HG03175 (cell line): ENCODE measurements around the gene CTIF.

Experiments
- ATAC-seq: cut with Tn5 transposase; IDR thresholded peaks from one replicate; pipeline ENCODE4 v1.9.1; 2021; ENCODE audit warnings: mild to moderate bottlenecking, moderate library complexity; ENCODE audit not compliant: unreplicated experiment

Gene CTIF

GRCh38 chr18:48902023-48902855 lies 363.4 kb downstream of the CTIF start:
- no peak for ATAC-seq

- no peak for ATAC-seq
These were observed 364.2 kb downstream of the CTIF start for GRCh38 chr18:48902856-48903601.

DNA sequence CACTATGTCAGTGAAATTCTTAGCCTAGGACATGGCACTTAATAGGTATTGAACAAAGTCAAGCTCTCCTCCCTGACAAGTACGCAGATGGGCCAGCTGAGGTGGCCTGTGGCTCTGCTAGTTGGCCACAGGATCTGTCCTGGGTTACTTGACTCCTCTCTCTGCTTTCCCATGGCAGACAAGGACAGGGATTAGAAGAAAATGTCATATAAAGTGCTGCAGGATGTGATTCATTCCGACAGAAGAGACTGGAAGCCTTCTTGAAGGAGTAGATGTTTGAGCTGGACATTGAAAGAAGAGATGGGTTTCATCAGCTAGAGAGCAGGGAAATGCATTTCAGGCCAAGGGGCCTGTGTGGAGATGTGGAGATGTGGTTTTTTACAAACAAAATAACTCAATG lies 365.3 kb downstream of the CTIF start:
- no peak for ATAC-seq

DNA sequence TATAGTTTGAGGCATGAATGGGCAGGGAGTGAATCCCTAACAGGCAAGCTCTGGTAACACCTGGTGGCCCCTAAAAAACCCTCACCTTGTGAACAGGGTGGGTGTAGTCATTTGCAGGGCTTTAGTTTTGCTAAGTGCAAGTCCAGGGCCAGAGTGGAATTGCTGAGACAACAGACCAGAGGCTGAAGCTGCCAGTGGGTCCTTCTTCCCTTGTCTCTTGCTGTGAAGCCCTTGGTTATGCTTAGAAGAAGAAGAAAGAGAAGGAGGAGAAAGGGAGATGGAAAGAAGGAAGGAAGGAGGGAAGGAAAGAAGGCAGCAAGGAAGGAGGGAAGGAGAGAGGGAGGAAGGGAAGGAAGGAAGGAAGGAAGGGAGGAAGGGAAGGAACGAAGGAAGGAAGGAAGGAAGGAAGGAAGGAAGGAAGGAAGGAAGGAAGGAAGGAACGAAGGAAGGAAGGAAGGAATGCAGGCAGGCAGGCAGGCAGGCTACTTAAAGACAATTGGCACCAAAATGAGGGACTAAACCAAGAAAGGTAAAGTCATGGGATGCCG lies 366.1 kb downstream of the CTIF start:
- ATAC-seq, result no peak

DNA sequence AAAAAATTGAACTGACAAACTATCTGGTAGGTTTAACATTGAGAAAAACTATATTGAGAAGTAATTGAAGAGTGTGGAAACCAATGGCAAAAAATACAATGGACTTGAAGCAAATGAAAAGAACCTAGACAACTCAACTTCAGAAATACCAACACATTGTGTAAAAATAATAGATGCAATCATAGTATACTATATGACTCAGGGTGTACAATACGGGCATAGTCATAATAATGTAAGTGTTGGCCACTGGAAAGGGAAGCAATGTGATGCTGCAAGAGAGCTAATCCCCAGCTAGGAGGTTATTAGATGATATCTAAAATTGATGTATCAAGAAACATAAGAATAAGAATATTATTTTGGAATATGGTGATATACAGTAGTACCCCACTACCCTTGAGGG lies 366.7 kb downstream of the CTIF start:
- no peak for ATAC-seq

- no peak for ATAC-seq
These were observed 370.1 kb downstream of the CTIF start for GRCh38 chr18:48908916-48909315.

- no peak for ATAC-seq
These were observed 370.9 kb downstream of the CTIF start for GRCh38 chr18:48909721-48910120.

- no peak for ATAC-seq
These were observed 372.2 kb downstream of the CTIF start for GRCh38 chr18:48910972-48911545.
